HG02610 (cell line): Measurements from ENCODE around the gene SMARCAD1.

Source experiments
- ATAC-seq: cut with Tn5 transposase; IDR thresholded peaks from one replicate; pipeline ENCODE4 v1.9.1; 2021; ENCODE audit warnings: mild to moderate bottlenecking, moderate library complexity; ENCODE audit not compliant: unreplicated experiment

SMARCAD1 gene

GRCh38 chr4:94228493-94229216 is 21.0 kb downstream of the SMARCAD1 start:
- no peak for ATAC-seq

- ATAC-seq = no peak
Observed at GRCh38 chr4:94232519-94232918, 24.9 kb downstream of the SMARCAD1 start.

- no peak for ATAC-seq
Observed at GRCh38 chr4:94235825-94236224, 28.2 kb downstream of the SMARCAD1 start.

GRCh38 chr4:94237271-94237670 is 29.6 kb downstream of the SMARCAD1 start:
- ATAC-seq = no peak

DNA sequence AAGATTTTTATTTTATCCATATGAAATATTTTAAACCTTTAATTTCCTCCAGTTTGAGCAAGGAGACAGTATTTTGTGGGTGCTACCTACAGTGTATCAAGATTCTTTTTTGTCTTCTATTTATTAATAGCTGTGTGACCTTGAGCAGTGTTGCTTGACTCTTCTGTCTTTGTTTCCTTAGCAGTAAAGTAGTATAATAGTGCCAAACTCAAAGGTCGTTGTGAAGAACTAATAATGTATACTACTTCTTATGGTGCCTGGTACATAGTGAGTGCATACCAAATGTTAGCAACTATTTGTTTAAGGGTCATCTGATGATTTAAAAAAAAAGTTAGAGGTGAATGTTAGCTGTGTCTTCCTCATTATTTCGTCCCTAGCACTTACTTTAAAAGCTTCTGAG is 30.5 kb downstream of the SMARCAD1 start:
- no peak for ATAC-seq

DNA sequence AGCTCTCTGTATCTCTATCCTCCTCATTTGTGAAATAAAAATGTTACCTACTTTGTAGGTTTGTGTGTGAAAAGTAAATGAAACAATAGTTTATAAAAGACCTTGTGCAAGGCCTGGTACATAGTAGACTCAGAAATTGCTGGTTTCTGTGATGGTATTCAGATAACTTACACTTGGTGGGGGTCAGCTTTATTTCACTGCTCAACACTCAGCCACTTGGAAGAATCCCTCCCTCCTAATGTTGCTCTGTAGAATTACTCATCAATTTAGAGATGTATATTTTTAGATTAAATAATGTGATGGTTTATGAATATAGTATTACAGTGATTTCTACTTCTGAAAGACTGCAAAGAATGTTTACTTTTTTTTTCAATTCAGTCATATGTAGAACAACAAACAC is 32.7 kb downstream of the SMARCAD1 start:
- no peak for ATAC-seq

DNA sequence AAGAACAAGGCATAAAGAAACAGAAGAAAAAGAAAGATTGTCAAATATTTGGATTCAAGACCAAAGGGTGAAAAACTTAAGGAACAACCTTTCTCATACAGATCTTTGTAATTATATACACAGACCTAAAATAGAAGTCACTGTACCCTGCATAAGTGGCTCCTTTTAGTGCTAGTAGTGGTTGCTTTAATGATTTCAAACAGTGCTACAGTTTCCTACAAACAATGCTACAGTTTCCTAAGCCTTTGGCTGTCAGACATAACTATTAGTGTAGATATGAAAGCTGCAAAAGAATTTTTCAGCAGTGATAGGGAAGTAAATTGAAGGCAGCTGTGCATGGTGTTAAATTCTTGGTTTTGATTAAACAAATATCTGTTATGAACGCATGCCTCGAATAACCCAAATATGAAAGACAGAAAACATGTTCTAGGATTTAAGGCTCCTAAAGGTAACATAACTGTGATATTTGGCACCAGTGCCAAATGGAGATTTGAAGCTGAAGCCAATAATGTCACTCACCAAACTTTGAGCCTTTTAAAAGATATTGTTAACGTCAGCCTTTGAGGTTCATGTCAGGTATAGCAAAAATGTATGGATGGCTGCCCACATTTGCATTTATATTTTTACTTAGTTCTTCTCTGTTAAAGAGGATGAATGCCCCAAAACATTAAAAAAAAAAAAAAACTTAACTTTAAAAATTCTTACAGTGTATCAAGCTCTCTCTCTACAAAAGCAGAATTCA is 36.6 kb downstream of the SMARCAD1 start:
- no peak for ATAC-seq

DNA sequence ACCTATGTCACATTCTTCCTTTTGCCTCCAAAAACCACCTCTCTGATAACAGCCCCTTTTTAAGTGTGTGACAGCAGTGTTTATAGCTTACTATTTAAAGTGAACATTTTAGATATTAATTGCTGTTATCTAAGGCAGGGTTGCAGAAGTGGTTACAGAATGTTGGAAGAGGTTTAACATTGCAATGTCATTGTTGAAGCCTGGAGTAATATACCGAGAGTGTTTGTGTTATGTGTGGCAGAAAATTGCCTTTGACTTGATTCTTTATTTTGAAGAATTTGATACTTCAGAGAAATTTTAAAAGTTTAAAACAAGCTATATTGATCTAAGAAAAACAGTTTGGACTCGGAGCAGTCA is 37.1 kb downstream of the SMARCAD1 start:
- no peak for ATAC-seq

DNA sequence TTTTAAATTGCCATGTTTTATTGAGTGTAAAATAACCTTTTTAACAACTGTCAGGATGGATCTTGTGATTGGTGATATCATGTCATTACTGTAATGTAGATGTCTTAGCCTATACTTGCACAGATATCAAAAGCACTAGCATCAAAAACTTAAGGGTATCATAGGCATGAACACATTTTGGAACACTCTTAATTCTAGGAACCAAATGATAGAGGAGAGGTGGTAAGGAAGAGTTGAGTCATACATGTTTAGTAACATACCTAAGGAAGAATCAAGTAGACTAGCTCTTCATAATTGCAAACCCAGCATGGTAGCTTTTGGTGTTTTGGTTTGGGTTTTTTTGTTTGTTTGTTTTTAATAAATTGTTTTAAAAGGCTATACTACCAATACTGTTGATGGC is 43.4 kb downstream of the SMARCAD1 start:
- ATAC-seq = no peak

GRCh38 chr4:94253036-94253435 is 45.4 kb downstream of the SMARCAD1 start:
- ATAC-seq = no peak

DNA sequence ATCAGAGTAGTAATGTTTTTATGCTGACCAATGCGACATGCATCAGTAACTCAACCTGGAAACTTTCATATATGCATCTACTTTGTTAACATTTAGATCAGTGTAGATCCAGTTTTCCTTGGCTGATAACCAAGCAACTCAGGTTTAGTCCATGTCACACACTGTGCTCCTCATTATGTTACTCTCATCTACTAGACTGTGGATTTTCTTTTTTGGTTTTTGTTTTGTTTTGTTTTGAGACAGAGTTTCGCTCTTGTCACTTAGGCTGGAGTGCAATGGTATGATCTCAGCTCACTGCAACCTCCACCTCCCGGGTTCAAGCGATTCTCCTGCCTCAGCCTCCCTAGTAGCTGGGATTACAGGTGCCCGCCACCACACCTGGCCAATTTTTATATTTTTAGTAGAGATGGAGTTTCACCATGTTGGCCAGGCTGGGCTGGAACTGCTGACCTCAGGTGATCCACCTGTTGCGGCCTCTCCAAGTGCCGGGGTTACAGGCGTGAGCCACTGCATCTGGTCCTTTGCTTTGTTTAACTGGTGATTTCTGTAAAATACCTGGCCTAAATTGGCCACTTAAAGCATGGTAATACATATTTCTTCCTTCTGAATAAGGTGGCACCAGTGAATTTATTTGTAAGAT is 48.6 kb downstream of the SMARCAD1 start:
- peak; percentile 47 for ATAC-seq

- ATAC-seq = no peak
Observed at GRCh38 chr4:94256828-94257227, 49.2 kb downstream of the SMARCAD1 start.

DNA sequence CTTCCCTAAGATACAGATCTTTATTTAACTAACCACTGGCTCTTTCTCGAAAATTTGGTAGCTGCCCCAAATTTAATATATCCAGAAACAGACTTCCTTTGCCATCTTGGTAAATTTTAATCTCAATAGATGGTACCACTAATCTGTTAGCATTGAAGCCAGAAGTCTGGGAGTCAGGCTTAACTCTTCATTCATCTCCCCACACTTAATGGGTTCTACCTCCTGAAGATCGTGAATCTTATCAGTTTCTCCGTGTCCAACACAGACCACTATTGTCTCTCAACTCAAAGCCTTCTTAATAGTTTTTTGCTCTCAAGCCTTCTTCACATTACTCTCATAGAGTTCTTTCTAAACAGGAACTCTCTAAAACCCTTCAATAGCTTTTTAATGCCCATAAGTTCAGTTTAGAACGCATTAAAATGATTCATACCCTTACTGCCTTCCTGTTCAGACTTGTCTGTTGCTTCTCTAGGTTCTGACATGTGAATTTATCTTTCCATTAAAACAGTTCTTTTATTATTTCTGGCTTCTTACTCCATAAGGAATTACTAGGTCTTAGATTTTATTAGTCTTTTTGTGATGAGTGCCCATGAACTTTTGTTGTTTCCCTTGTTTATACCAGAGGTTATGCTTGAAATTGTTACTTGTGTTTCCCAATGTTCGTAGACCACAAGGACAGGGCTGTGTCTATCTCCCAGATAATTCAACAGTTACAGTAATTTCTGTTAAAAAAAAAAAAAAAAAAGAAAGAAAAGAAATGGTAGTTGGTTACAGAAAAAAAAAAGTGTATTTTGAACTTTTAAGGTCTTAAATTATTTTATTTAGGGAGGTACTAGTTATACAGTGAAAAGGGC is 54.7 kb downstream of the SMARCAD1 start:
- no peak for ATAC-seq

- no peak for ATAC-seq
Observed at GRCh38 chr4:94267037-94267436, 59.4 kb downstream of the SMARCAD1 start.

DNA sequence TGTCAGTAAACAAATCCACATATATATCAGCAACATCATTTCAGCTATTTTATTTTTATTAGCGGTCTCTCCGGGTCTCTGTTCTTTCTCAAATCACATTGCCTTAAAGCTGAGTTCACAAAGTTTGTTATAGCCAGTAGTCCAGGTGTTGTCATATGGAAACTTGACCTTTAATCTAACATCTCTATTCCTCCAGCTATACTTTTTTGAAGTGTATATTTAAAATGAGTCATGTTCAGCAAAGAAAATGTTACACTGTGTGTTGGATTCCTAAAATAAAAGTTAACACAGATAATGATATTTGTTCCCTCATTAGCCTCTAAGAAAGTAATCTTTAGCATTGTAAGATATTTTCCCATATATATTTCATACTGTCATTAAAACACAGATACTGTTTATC is 63.6 kb downstream of the SMARCAD1 start:
- ATAC-seq = no peak

GRCh38 chr4:94274912-94275311 is 67.2 kb downstream of the SMARCAD1 start:
- ATAC-seq = no peak

DNA sequence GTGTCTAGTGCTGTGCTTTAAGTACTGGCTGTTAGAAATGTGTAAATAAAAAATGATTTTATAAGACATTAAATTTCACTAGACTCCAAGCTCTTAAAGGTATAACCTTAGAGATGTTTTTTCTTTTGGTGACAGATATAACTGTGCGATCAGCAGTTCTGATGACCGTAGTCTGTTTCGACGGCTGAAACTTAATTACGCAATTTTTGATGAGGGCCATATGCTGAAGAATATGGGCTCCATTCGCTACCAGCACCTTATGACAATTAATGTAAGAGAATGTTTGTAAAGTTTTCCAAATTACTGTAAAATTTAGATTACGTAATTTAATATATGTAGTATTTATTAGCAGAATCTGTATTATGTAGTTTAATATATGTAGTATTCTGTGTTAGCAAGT is 68.5 kb downstream of the SMARCAD1 start:
- ATAC-seq = no peak

DNA sequence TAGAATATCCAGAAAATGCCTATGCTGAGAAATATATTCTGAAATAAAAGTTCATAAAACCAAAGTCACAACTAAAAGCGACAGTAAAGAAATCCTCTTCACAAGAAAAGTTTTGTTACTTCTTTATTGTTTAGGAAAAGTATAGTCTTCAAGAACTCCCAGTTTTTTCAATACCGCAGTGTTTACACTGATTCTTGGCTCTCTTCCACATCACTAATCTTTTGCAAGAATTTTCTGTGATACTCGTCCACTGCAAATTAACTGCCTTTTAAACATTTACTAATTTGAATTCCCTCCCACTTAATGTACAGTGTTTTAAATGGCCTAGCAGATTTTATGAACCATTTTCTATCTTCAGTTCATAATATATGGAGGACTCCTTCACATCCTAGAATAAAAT is 69.9 kb downstream of the SMARCAD1 start:
- ATAC-seq = no peak

DNA sequence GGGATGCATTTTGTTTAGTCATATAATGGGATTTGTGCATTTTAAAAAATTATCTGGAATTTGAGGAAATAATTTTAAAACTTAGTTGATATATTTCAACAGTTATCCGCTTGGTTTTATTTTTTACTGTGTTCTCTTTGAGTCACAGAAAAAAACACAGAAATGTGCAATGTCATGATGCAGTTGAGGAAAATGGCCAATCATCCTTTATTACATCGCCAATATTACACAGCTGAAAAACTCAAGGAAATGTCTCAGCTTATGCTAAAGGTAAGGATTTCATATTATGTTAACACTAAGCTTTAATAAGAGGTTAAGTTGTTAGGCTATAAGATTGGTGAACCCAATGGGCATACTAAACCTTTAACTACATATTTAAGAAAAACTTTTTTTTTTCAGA is 71.1 kb downstream of the SMARCAD1 start:
- no peak for ATAC-seq

DNA sequence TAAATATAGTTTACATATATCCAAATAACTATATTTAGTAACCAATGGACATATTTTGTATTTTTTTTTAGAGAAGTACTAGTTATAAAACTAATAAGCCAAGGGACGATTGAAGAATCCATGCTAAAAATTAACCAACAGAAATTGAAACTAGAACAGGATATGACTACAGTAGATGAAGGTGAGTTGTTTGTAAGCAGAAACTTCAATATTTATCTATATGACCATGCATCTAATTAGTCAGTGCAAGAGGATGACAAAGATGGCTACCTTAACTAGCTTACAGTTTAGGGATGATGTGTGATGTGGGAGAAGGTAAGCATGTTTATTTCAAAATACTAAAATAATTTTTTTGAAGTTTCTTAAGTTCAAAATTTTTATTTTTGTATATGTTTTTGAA is 77.2 kb downstream of the SMARCAD1 start:
- ATAC-seq = no peak

- ATAC-seq = no peak
Observed at GRCh38 chr4:94285666-94286065, 78.0 kb downstream of the SMARCAD1 start.
